ENCODE data around the gene MSH5. TPM values are rescaled to one million over a fixed set of nuclear protein-coding genes. Genes with fewer than 3 reads are reported as not detected.

MSH5 gene
- total RNA-seq, 1 donor from 2014 or later = 50.9 TPM

GRCh38 chr6:31719001-31719400, 20.8 kb upstream of the MSH5 start:
- no peaks in the 10 kb centered on the region for H4K20me1 ChIP-seq (ENCODE audit: low read depth)
- no peak for TF ChIP-seq EZH2phosphoT487 (IDR thresholded peaks at IDR 0.05)
- no peak for TF ChIP-seq CTCF (IDR thresholded peaks at IDR 0.05)
- TF ChIP-seq EZH2 (IDR thresholded peaks at IDR 0.05) = no peak
- H3F3A ChIP-seq (ENCODE audit: low read depth) = peaks cover 12% of the 10 kb centered on the region
- Mint-ChIP-seq H3K4me3 (no peak overlapping the region), H3K9me3 (no peaks in the 10 kb centered on the region), H3K27ac (no peak overlapping the region), H3K4me1 (peaks cover 19% of the 10 kb centered on the region), H3K36me3 (peaks cover under 1% of the 10 kb centered on the region), H3K27me3 (ENCODE audit: insufficient read depth, low read depth) (peaks cover 12% of the 10 kb centered on the region)
- no peak overlapping the region for H3K27ac ChIP-seq
- no peak overlapping the region for H3K4me3 ChIP-seq
- DNase-seq (ENCODE audit: low spot score) = no peak
- H2AFZ ChIP-seq (replicated peaks) = no peak overlapping the region
- H3K27me3 ChIP-seq = no peaks in the 10 kb centered on the region
- no peaks in the 10 kb centered on the region for H3K79me2 ChIP-seq (ENCODE audit: low read depth)
- no peaks in the 10 kb centered on the region for H3K36me3 ChIP-seq
- H3K4me1 ChIP-seq = peaks cover 14% of the 10 kb centered on the region
- no peak overlapping the region for H3K4me2 ChIP-seq
- H3K9me3 ChIP-seq (ENCODE audit: low read depth) = no peaks in the 10 kb centered on the region
- no peak overlapping the region for H3K9ac ChIP-seq

GRCh38 chr6:31720196-31720770, 19.5 kb upstream of the MSH5 start:
- Mint-ChIP-seq H3K36me3 (peaks cover 5% of the 10 kb centered on the region), H3K27ac (no peak overlapping the region), H3K9me3 (no peaks in the 10 kb centered on the region), H3K4me3 (no peak overlapping the region), H3K27me3 (ENCODE audit: insufficient read depth, low read depth) (peaks cover 9% of the 10 kb centered on the region), H3K4me1 (peaks cover 15% of the 10 kb centered on the region)
- no peak overlapping the region for H3K4me3 ChIP-seq
- DNase-seq (ENCODE audit: low spot score) = no peak
- no peak overlapping the region for H3K27ac ChIP-seq
- TF ChIP-seq EZH2 (IDR thresholded peaks at IDR 0.05) (no peak), CTCF (IDR thresholded peaks at IDR 0.05) (no peak), EZH2phosphoT487 (IDR thresholded peaks at IDR 0.05) (no peak)
- H2AFZ ChIP-seq (replicated peaks) = no peak overlapping the region
- no peaks in the 10 kb centered on the region for H3K79me2 ChIP-seq (ENCODE audit: low read depth)
- H3K9me3 ChIP-seq (ENCODE audit: low read depth) = no peaks in the 10 kb centered on the region
- no peaks in the 10 kb centered on the region for H4K20me1 ChIP-seq (ENCODE audit: low read depth)
- peaks cover 2% of the 10 kb centered on the region for H3K4me1 ChIP-seq
- H3K27me3 ChIP-seq = no peaks in the 10 kb centered on the region
- no peak overlapping the region for H3K9ac ChIP-seq
- peaks cover 10% of the 10 kb centered on the region for H3F3A ChIP-seq (ENCODE audit: low read depth)
- no peaks in the 10 kb centered on the region for H3K36me3 ChIP-seq
- H3K4me2 ChIP-seq = no peak overlapping the region

- Mint-ChIP-seq H3K4me1 (peaks cover 17% of the 10 kb centered on the region), H3K36me3 (peaks cover 15% of the 10 kb centered on the region), H3K27ac (no peak within 1 kb of the TSS), H3K9me3 (no peaks in the 10 kb centered on the region), H3K27me3 (ENCODE audit: insufficient read depth, low read depth) (peaks cover 11% of the 10 kb centered on the region), H3K4me3 (peak within 1 kb of the TSS; percentile 33)
- Histone ChIP-seq H3K4me1 (no peaks in the 10 kb centered on the region), H3K27me3 (no peaks in the 10 kb centered on the region), H3K4me2 (no peak within 1 kb of the TSS), H3K36me3 (no peaks in the 10 kb centered on the region), H3K9me3 (ENCODE audit: low read depth) (no peaks in the 10 kb centered on the region), H3F3A (ENCODE audit: low read depth) (peaks cover 16% of the 10 kb centered on the region), H3K79me2 (ENCODE audit: low read depth) (no peaks in the 10 kb centered on the region), H4K20me1 (ENCODE audit: low read depth) (no peaks in the 10 kb centered on the region), H3K4me3 (no peak within 1 kb of the TSS), H2AFZ (replicated peaks) (no peak within 1 kb of the TSS), H3K27ac (no peak within 1 kb of the TSS), H3K9ac (no peak within 1 kb of the TSS)
- no peak for TF ChIP-seq CTCF (IDR thresholded peaks at IDR 0.05)
- TF ChIP-seq EZH2phosphoT487 (IDR thresholded peaks at IDR 0.05) = no peak
- no peak for TF ChIP-seq EZH2 (IDR thresholded peaks at IDR 0.05)
- DNase-seq (ENCODE audit: low spot score) = no peak
Measured at GRCh38 chr6:31721351-31722020, 18.3 kb upstream of the MSH5 start, which contains the start of gene LY6G6C. Gene LY6G6C, minus strand, starts transcription at chr6:31721746. Its CDS starts 67 bp downstream, at chr6:31721679.

Data from neural progenitor cell (in vitro differentiated cells).